H9 (cell line): ENCODE data around the gene CCL11. TPM values are rescaled to one million over a fixed set of nuclear protein-coding genes. Genes with fewer than 3 reads are reported as not detected.

ENCODE experiments used
- DNase-seq: peaks from one replicate; pipeline ENCODE4 v3.0.0-alpha.2; 2017
- H2AFZ ChIP-seq: one replicate; pipeline ENCODE4 v1.6.1; 2013; ENCODE audit warnings: mild to moderate bottlenecking, low read length, control low read depth, moderate library complexity
- H2AK5ac ChIP-seq: 2 replicates; pipeline ENCODE4 v1.6.1; 2013; ENCODE audit warnings: low read length, control low read depth, mixed read lengths; ENCODE audit not compliant: insufficient read length
- H2BK120ac ChIP-seq: one replicate; pipeline ENCODE4 v1.6.1; 2013; ENCODE audit warnings: low read depth, mild to moderate bottlenecking, low read length, control low read depth, inconsistent platforms; ENCODE audit not compliant: poor library complexity, severe bottlenecking
- H2BK12ac ChIP-seq: 2 replicates; pipeline ENCODE4 v1.6.1; 2013; ENCODE audit warnings: low read length, control low read depth, mixed read lengths, low read depth; ENCODE audit not compliant: insufficient read length
- H2BK15ac ChIP-seq: 2 replicates; pipeline ENCODE4 v1.6.1; 2013; ENCODE audit warnings: low read depth, low read length, control low read depth
- H2BK20ac ChIP-seq: one replicate; pipeline ENCODE4 v1.6.1; 2013; ENCODE audit warnings: low read depth, mild to moderate bottlenecking, low read length, control low read depth, inconsistent platforms; ENCODE audit not compliant: poor library complexity, severe bottlenecking
- H2BK5ac ChIP-seq: 2 replicates; pipeline ENCODE4 v1.6.1; 2013; ENCODE audit warnings: low read length, control low read depth, mixed read lengths; ENCODE audit not compliant: insufficient read length
- H3K14ac ChIP-seq: 2 replicates; pipeline ENCODE4 v1.6.1; 2013; ENCODE audit warnings: low read length, control low read depth; ENCODE audit not compliant: insufficient read depth
- H3K18ac ChIP-seq: 2 replicates; pipeline ENCODE4 v1.6.1; 2013; ENCODE audit warnings: low read depth, mild to moderate bottlenecking, mixed read lengths, low read length, control low read depth; ENCODE audit not compliant: insufficient read length
- H3K23ac ChIP-seq: 2 replicates; pipeline ENCODE4 v1.6.1; 2013; ENCODE audit warnings: low read length, control low read depth, mixed read lengths, low read depth; ENCODE audit not compliant: insufficient read length
- H3K23me2 ChIP-seq: 2 replicates; pipeline ENCODE4 v1.6.1; 2013; ENCODE audit warnings: low read depth, mild to moderate bottlenecking, mixed read lengths, low read length, control low read depth; ENCODE audit not compliant: insufficient read length, poor library complexity, severe bottlenecking
- H3K27ac ChIP-seq: 2 replicates; pipeline ENCODE4 v1.5.1; 2013; ENCODE audit warnings: low read length, control low read depth, mixed read lengths, low read depth; ENCODE audit not compliant: insufficient read length
- H3K27me3 ChIP-seq: 2 replicates; pipeline ENCODE4 v1.6.1; 2013; ENCODE audit warnings: low read length, control low read depth, inconsistent platforms; ENCODE audit not compliant: insufficient read depth
- H3K4ac ChIP-seq: 2 replicates; pipeline ENCODE4 v1.6.1; 2013; ENCODE audit warnings: low read depth, mild to moderate bottlenecking, control low read depth, inconsistent platforms, low read length, moderate library complexity
- H3K4me1 ChIP-seq: 2 replicates; pipeline ENCODE4 v1.6.1; 2013; ENCODE audit warnings: low read length, control low read depth, inconsistent platforms; ENCODE audit not compliant: insufficient read depth
- H3K4me2 ChIP-seq: 2 replicates; pipeline ENCODE4 v1.6.1; 2013; ENCODE audit warnings: low read length, control low read depth, mixed read lengths; ENCODE audit not compliant: insufficient read length, insufficient read depth
- H3K56ac ChIP-seq: 2 replicates; pipeline ENCODE4 v1.6.1; 2013; ENCODE audit warnings: low read depth, mild to moderate bottlenecking, mixed read lengths, low read length, control low read depth; ENCODE audit not compliant: insufficient read length
- H3K79me1 ChIP-seq: 2 replicates; pipeline ENCODE4 v1.6.1; 2013; ENCODE audit warnings: low read depth, mild to moderate bottlenecking, moderate library complexity, low read length, control low read depth, inconsistent platforms; ENCODE audit not compliant: insufficient read depth, poor library complexity, severe bottlenecking
- H3K79me2 ChIP-seq: 2 replicates; pipeline ENCODE4 v1.6.1; 2013; ENCODE audit warnings: low read length, control low read depth, inconsistent platforms; ENCODE audit not compliant: insufficient read depth
- H3K9ac ChIP-seq: 2 replicates; pipeline ENCODE4 v1.6.1; 2013; ENCODE audit warnings: low read length, control low read depth, mixed read lengths; ENCODE audit not compliant: insufficient read length; ENCODE audit errors: extremely low read depth
- H3K9me3 ChIP-seq: one replicate; pipeline ENCODE4 v1.6.1; 2013; ENCODE audit warnings: low read depth, low read length, inconsistent platforms; ENCODE audit not compliant: control insufficient read depth
- H3T11ph ChIP-seq: one replicate; pipeline ENCODE4 v1.6.1; 2013; ENCODE audit warnings: mild to moderate bottlenecking, low read length, control low read depth, inconsistent platforms
- H4K20me1 ChIP-seq: one replicate; pipeline ENCODE4 v1.6.1; 2013; ENCODE audit not compliant: control insufficient read depth, insufficient read length, insufficient read depth
- H4K5ac ChIP-seq: 2 replicates; pipeline ENCODE4 v1.6.1; 2013; ENCODE audit warnings: low read depth, mild to moderate bottlenecking, mixed read lengths, low read length, control low read depth; ENCODE audit not compliant: insufficient read length
- H4K8ac ChIP-seq: replicated peaks from 2 replicates; pipeline ENCODE4 v1.6.1; 2013; ENCODE audit warnings: low read length, control low read depth, mixed read lengths, low read depth; ENCODE audit not compliant: insufficient read length
- H4K91ac ChIP-seq: 2 replicates; pipeline ENCODE4 v1.6.1; 2013; ENCODE audit warnings: low read depth, mild to moderate bottlenecking, moderate library complexity, mixed read lengths, low read length, control low read depth; ENCODE audit not compliant: insufficient read length
- H3K27ac Mint-ChIP-seq, 3 experiments: 2 replicates in 2 of 3; 3 replicates in 1 of 3; pipeline ENCODE4 v1.8.0; 2020 to 2021; ENCODE audit warnings: mixed read lengths in 3 of 3, mild to moderate bottlenecking in 1 of 3, moderate library complexity in 1 of 3
- H3K27me3 Mint-ChIP-seq: 2 replicates; pipeline ENCODE4 v1.8.0; 2021; ENCODE audit warnings: low read depth, mild to moderate bottlenecking, moderate library complexity, mixed read lengths
- H3K36me3 Mint-ChIP-seq, 3 experiments: 2 replicates in 2 of 3; 3 replicates in 1 of 3; pipeline ENCODE4 v1.8.0; 2020 to 2021; ENCODE audit warnings: low read depth in 3 of 3, mixed read lengths in 3 of 3; ENCODE audit not compliant: insufficient read depth in 1 of 3
- H3K4me1 Mint-ChIP-seq, 2 experiments: 2 replicates each; pipeline ENCODE4 v1.8.0; 2020; ENCODE audit warnings: mixed read lengths in 2 of 2
- H3K4me3 Mint-ChIP-seq, 2 experiments: 2 replicates in 1 of 2; 3 replicates in 1 of 2; pipeline ENCODE4 v1.8.0; 2020 to 2021; ENCODE audit warnings: mild to moderate bottlenecking in 2 of 2, mixed read lengths in 2 of 2, moderate library complexity in 1 of 2
- H3K9me3 Mint-ChIP-seq, 2 experiments: 2 replicates in 1 of 2; 3 replicates in 1 of 2; pipeline ENCODE4 v1.8.0; 2020; ENCODE audit warnings: mild to moderate bottlenecking in 2 of 2, mixed read lengths in 2 of 2, moderate library complexity in 1 of 2
- CTCF ChIP-seq: fragments of 200-600 bp; sonication (generic); conservative IDR thresholded peaks from 3 replicates; pipeline ENCODE4 v1.8.0; 2021; ENCODE audit warnings: antibody characterized with exemption, mild to moderate bottlenecking
- WGBS: extraction: QIAGEN DNeasy Blood & Tissue Kit; methylation state at CpG from one replicate; pipeline ENCODE4 v1.1.7; 2013; ENCODE audit warnings: missing lambda C conversion rate, low lambda C conversion rate, mixed read lengths; ENCODE audit not compliant: insufficient read length; ENCODE audit errors: extremely low coverage; 5-methylcytosine and 5-hydroxymethylcytosine counted together
- total RNA-seq: library from RNA; stranded (reverse); gene quantifications from 2 replicates; pipeline ENCODE4 v1.2.1, GENCODE V29; 2021

The CCL11 gene
- total RNA-seq, 1 experiment from 2014 or later: not detected

- H3K23ac ChIP-seq: no peak overlapping the region
- H3K79me2 ChIP-seq: no peaks in the 10 kb centered on the region
- H3K36me3 Mint-ChIP-seq: no peaks in the 10 kb centered on the region; a peak in 1 of 7 replicates
- peak overlapping the region; percentile 2 for H3K18ac ChIP-seq
- no peak overlapping the region for H2BK20ac ChIP-seq
- no peaks in the 10 kb centered on the region for H3K27me3 ChIP-seq
- no peak overlapping the region for H2AFZ ChIP-seq
- no peak overlapping the region for H4K5ac ChIP-seq
- TF ChIP-seq CTCF: no peak
- H4K91ac ChIP-seq: no peak overlapping the region
- H2BK12ac ChIP-seq: no peak overlapping the region
- no peaks in the 10 kb centered on the region for H3K9me3 Mint-ChIP-seq
- H3K23me2 ChIP-seq: no peaks in the 10 kb centered on the region
- no peak overlapping the region for H2BK15ac ChIP-seq
- no peak overlapping the region for H3K9ac ChIP-seq
- H3K4me1 Mint-ChIP-seq: peaks cover 17 to 25% of the 10 kb centered on the region in 2 experiments
- H2BK5ac ChIP-seq: no peak overlapping the region
- no CpG with 5 or more reads among the region's 6 CpGs for WGBS
- H3K4ac ChIP-seq: no peak overlapping the region
- H3K4me3 Mint-ChIP-seq: no peak overlapping the region
- no peak overlapping the region for H3K14ac ChIP-seq
- H3K79me1 ChIP-seq: no peaks in the 10 kb centered on the region
- H3K56ac ChIP-seq: no peak overlapping the region
- no peaks in the 10 kb centered on the region for H4K20me1 ChIP-seq
- no peak overlapping the region for H2AK5ac ChIP-seq
- no peak overlapping the region for H3T11ph ChIP-seq
- H3K27me3 Mint-ChIP-seq: no peaks in the 10 kb centered on the region; the same call in 1 of the 2 replicates
- no peak overlapping the region for H4K8ac ChIP-seq
- H3K4me1 ChIP-seq: no peaks in the 10 kb centered on the region
- H2BK120ac ChIP-seq: no peak overlapping the region
- H3K27ac Mint-ChIP-seq: peak overlapping the region in 1 of 3 experiments; percentile 65; a peak in 1 of 7 replicates
- no peaks in the 10 kb centered on the region for H3K9me3 ChIP-seq
- no peak for DNase-seq
- H3K4me2 ChIP-seq: no peak overlapping the region
- no peak overlapping the region for H3K27ac ChIP-seq
Observed at GRCh38 chr17:34236281-34236892, 49.2 kb upstream of the CCL11 start.
